ENCODE results near the gene SIGLEC14.

- TF ChIP-seq POLR2AphosphoS5 (IDR thresholded peaks at IDR 0.05; ENCODE audit: borderline replicate concordance, low read depth, low read length) (no peak), EZH2 (IDR thresholded peaks at IDR 0.05) (no peak), FOXP2 (optimal IDR thresholded peaks at IDR 0.05; ENCODE audit: control extremely low read depth, extremely low read length, insufficient read depth) (no peak)
These were observed 25.4 kb downstream of the SIGLEC14 start for GRCh38 chr19:51621178-51621577.

All from SK-N-MC (cell line).